ENCODE measurements around the gene DDX24.

The DDX24 gene

GRCh38 chr14:94047581-94047980 lies 33.4 kb downstream of the DDX24 start:
- no peak for DNase-seq

DNA sequence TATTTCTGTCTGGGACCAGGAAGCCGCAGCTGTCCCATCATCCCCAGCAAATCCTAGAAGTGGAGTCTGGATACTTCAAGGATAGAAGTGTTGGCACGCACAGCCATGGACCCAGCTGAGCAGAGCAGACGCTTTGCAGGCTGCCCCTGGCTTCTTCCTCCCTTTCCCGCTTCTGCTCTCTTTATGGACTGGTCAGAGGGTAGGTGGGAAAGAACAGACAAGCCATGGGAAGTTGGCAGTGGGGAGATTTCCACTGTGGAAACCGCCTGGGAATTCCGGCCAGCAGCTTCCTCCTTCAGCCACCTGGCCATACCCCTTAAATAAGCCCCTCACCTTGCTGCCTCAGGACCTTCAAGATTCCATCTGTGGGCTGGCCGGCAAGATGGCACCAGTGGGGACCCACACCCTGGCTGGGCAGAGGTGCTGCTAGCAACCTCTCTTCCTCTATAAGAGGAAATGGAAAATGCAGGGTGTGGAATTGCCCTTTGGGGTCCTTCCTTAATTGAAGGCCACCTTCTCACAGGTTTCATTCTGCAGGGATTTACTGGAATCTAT lies 34.2 kb downstream of the DDX24 start:
- no peak for DNase-seq

DNA sequence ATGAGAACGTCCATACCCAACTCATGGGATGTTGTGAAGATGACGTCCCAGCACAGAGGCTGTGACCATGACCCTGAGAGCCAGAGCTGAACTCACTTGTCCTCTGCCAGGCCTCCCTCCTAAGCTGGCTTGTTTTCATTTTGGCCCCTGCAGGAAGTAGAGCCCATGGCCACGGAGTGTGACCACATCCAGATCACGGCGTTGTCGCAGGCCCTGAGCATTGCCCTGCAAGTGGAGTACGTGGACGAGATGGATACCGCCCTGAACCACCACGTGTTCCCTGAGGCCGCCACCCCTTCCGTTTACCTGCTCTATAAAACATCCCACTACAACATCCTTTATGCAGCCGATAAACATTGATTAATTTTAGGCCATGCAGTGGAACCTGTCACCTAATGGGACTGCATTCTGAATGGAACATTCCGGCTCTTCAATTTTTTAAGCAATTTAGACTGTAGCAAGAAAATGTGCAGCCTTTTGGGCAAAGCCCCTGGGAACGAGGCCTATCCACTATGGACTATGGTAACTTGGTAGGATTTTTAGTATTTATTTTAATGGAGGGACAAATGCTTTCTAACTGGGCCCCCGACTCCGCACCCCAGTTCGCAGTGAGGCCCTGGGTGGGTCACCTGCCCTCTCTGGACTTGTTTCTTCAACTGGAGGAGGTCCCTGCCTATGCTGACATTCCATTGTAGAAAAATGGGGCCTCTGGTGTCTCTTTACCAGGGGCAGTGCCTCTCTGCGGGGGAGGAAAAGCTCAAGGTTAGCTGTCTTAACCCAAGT lies 35.2 kb downstream of the DDX24 start:
- DNase-seq: no peak

DNA sequence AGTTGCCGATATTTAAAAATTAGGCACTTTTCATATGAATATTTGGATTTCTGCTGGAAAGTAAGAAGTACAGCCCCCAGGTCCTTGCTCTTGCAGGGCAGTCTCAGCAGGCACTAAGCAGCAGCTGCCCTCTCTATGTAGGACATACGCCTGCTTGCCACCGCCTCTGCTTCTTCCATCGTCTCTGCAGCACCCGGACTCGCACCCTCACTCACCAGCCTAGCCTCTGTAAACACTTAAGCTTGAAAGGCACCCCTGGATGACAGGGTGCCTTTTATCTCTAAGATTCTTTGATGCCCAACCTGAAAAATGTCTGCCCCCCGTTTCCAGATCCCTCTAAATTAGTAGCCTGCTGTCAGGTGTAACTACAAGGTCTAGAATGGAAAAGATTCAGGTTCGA lies 35.9 kb downstream of the DDX24 start:
- DNase-seq: no peak

GRCh38 chr14:94044476-94045091 lies 36.4 kb downstream of the DDX24 start:
- no peak for DNase-seq

DNA sequence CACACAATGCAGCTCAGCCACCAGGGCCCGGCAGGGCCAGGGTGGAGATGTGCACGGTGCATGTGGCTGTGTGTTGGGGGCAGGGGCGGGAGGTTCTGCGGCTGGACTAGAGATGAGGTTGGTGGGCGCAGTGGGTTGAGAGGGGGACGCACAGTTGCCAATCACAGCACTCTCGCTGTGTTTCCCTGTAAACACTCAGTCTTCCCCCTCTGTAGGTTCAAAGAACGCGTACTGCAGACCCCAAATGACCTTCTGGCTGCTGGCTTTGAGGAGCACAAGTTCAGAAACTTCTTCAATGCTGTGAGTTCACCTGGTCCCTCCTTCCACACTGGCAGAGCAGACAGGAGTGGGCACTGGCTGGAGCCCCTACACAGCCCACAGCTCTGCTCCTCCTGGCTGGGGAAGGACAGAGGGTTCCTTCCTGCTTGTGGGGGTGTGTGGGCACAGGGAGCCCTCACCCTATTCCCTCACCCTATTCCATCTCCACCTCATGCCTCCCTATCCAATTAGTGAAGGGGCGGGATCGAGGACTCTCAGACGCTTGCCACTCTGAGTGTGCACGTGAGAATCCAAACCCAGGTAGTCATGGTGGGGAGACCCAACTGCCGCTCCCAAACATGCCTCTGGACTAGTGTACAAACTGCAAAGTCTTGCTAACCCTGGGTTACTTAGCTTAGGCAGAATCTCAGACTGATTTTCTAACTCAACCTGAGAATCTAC lies 37.1 kb downstream of the DDX24 start:
- no peak for DNase-seq

- DNase-seq: no peak
These were observed 37.8 kb downstream of the DDX24 start for GRCh38 chr14:94043111-94043755.

DNA sequence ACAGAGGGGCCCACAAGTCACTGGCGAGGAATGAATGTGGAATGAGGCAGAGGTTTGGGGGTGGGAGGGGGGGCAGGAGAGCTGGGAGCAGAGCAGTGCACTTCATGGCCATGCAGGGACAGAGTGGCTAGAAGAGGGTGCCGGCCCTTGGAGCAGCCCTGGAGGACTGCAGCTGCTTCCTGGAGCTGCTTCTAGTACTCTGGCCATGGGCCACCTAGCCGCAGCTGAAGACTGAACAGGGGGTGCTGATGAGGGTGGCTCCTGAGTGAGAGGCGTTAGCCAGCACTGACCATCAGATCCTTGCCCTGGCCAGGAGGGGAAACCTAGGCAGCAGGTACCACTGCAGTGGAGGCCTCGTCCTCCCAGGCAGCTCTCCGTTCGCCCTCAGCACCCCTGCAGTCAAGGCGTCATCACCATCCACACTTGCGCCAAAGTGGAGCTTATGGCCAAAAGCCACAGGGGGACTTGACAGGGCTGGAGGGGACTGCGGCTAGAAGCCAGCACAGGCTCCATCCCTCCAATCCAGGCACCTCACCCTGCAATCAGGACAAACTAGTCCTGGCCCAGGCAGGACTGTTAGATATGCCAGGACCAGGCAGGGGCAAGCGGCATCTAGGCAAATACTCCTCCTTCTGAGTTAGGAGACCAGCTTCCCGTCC lies 38.4 kb downstream of the DDX24 start:
- DNase-seq: no peak

- DNase-seq: no peak
These were observed 39.3 kb downstream of the DDX24 start for GRCh38 chr14:94041551-94042346.

GRCh38 chr14:94040796-94041195 lies 40.2 kb downstream of the DDX24 start:
- DNase-seq: no peak

- DNase-seq: no peak
These were observed 40.8 kb downstream of the DDX24 start for GRCh38 chr14:94040247-94040646.

GRCh38 chr14:94038921-94039629 lies 41.9 kb downstream of the DDX24 start:
- no peak for DNase-seq

- no peak for DNase-seq
These were observed 42.5 kb downstream of the DDX24 start for GRCh38 chr14:94038510-94038909.

DNA sequence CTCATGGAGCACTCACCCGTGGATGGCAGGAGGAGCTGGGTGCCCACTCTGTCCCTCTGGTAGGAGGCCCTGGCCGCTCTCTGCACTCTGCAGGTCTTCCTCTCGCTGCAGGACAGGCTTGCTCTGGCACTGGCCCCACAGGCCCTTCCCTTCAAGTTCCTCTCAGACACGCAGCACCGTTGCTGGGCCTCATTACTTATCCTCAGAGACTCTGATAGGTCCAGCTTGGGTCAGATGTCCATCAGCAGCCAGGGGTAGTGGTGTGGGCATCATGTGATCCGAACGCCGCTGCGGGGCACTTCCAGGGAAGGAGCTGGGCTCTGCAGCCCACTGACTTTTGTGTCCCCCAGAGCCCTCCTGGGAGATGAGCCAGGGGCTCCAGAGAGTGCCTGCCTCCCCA lies 43.0 kb downstream of the DDX24 start:
- no peak for DNase-seq

DNA sequence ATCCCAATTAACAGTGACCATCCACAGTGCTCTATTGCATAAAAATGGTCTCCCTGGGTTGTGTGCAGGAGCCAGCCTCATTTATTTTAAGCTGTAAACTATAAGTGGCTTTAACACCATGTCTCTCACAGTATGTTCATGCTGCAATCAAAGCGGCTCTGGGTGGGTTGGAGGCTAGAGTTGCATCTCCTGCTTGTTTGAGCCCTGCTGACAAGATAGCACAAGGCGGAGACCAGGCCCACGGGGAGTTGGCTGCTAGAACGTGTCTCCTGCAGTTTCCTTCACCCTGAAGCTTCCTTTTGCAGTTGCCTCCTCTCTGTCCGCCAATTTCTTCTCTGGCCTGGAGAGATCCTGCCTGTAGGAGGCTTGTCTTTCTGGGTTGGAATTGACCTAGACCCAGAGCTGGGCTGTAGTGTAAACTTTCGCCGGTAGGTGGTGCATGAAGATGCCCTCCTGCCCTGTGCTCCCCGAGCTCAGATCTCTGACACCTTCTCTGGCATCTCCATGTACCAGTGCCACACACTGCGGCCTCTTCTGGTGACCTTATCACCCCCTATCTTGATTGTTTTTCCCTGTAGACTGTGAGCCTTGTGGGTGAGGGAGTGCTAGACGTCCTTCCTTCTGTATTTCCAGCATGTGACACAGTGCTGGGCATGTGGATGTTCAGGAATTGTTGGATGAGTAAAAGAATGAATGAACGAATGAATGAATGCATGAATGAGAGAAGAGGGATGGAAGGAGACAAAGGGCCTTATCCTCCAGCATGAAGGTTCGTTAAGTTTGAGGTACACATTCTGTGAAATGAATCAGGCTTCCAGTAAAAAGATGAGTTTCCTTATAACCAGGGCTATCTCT lies 44.5 kb downstream of the DDX24 start:
- no peak for DNase-seq

DNA sequence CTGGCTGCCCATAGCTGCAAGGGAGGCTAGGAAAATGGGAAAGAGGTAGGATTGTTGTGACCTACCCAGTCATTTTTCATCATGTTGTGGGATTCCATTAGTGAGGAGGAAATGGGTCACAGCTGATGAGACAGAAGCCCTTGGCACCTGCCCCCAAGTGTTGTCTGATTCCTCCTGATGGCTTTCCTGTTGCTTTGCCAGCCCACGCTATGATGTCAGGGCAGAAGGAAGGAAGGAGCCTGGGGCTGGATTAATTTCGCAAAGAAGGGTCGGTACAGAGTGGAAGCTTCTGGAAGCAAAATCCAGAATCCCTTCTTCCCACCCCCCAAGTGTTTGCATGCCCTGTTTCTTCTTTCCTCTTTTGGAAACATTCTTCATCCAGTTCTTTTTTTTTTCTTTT lies 46.1 kb downstream of the DDX24 start:
- no peak for DNase-seq

DNA sequence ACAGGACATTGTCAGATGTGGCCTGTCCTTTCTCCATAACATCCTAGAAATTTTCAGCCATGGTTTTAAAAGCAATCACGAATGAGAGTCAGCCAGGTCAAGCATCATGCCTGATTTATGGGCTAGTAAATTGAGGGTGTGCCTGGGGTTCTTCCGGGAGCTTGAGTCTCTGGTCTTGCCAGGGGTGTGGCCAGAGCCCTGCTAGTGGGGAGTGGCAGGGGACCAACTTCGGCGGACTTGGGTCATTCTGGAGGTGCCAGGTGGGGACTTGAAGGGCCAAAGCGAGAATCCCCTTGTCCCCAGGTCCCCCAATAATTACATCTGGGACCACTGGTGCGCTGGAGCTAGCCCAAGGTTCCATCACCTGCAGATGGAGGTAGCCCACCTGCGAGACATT lies 49.1 kb downstream of the DDX24 start:
- DNase-seq: no peak

- no peak for DNase-seq
These were observed 49.7 kb downstream of the DDX24 start for GRCh38 chr14:94031161-94031882.

- no peak for DNase-seq
These were observed 50.4 kb downstream of the DDX24 start for GRCh38 chr14:94030571-94030970.

Measured in NCI-H1436 treated with DMSO at 0.1 percent for 48 hours (cell line).